Umbilical cord (tissue), 2 donors: ENCODE data around the gene SYNJ2. TPM values are rescaled to one million over a fixed set of nuclear protein-coding genes. Genes with fewer than 3 reads are reported as not detected.

Experiments
- DNase-seq: peaks from one replicate; pipeline ENCODE4 v3.0.0-alpha.2; 2015; ENCODE audit warnings: low spot score
- total RNA-seq: library from RNA; depleted of rRNA; stranded (reverse); fragments of >200 nt; gene quantifications from one replicate; pipeline ENCODE4 v1.2.3, GENCODE V29; 2014; ENCODE audit warnings: low replicate concordance; ENCODE audit not compliant: insufficient read depth

Gene SYNJ2
- total RNA-seq, 1 donor from 2014 or later = 12.3 TPM

DNA sequence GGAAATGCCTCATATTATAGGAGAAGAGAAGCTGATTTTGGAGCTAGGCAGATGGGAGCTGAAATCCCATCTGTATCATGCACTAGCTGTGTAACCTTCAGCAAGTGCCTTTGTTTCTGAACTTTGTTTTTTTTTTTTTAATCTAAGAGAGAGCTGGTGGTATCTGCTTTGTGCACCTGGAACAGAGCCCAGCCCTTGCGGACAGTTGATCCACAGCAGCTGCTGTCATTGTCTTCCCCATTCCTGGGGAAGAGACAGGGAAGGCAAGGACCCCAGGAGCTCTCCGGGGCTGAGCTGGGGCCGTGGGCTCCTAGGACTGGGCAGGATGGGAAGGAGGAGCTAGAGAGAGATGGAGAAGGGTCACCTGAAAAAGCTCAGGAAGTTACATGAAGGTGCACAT, 92.1 kb downstream of the SYNJ2 start:
- no peak for DNase-seq

DNA sequence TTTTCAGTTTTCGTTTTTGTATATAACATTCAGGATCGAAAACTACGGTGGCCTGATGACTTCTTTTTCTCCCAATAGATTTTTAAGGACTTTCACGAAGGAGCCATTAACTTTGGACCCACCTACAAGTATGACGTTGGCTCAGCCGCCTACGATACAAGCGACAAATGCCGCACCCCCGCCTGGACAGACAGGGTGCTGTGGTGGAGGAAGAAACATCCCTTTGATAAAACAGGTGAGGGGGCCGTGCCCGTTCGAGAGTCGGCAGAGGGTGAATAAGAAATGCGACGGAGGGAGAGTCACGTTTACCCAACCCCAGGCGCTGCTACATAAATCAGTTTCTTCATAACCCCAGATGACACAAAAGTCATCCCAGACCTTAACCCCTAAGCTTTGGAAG, 94.9 kb downstream of the SYNJ2 start:
- DNase-seq = no peak

DNA sequence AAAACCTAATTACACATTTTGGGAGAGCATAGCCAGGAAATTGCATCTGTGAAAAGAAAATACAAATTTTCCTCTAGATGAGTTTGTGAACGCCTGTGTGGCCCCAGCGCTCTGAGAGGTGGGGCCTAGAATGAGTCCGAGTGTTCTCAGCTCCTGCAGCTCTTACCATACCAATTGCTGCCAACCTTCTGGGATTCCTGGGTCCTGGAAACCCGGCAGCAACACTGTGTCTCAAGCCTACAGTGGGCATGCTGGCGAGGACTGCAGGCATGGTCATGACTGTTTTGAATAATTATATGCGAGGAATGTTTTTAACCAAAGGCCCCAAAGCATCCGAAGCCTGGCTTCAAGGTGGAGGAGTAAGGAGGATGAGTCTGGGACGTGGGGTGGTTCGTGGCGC, 96.0 kb downstream of the SYNJ2 start:
- DNase-seq = no peak

DNA sequence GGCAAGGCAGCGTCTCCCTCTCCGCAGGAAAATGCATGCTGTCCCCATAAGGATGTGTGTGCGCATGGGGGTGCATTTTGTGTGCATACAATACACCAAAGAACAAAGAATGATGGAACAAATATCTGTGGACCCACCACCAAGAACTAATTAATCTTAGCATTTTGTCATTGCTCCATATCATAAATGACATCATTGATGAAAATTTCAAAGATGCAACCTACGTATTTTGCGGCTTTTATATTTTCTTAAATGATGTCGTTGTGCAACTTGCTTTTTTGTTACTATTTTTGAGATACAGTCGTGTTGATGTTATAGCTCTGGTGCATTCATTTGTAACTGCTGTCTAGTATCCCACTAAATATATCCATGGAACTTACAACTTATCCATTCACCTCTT, 96.7 kb downstream of the SYNJ2 start:
- no peak for DNase-seq

DNA sequence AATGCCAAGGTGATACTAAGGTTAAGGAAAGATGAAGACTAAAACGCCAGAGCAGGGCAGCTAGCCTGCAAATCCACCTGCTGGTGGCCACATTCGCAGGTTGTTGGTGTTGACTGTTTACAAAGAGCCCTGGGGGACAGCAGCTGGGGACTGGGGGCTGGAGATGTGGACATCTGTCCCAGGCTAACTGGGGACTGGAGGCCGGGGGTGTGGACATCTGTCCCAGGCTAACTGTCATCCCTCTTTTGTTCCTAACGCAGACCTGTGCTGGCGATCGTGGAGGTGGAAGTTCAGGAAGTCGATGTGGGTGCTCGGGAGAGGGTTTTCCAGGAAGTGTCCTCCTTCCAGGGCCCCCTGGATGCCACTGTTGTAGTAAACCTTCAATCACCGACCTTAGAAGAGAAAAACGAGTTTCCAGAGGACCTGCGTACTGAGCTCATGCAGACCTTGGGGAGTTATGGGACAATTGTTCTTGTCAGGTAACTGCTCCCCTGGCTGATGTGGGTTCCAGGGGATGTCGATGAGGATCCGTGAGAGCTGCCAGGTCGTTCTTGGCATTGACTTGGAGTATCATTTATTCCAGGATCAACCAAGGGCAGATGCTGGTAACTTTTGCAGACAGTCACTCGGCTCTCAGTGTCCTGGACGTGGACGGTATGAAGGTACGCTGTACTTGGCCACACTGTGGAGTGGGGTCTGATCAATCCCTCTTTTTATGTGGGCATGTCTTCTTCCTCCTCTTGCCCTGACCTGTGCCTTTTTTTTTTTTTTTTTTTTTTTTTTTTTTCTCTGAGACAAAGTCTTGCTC, 99.4 kb downstream of the SYNJ2 start:
- DNase-seq = no peak

DNA sequence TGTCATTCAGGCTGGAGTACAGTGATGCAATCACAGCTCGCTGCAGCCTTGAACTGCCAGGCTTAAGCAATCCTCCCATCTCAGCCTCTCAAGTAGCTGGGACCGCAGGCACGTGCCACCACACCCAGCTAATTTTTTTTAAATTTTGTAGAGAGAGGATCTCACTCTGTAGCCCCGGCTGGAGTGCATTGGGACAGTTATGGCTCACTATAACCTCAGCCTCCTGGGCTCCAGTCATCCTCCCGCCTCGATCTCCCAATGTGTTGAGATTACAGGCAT, 99.9 kb downstream of the SYNJ2 start:
- DNase-seq = no peak

DNA sequence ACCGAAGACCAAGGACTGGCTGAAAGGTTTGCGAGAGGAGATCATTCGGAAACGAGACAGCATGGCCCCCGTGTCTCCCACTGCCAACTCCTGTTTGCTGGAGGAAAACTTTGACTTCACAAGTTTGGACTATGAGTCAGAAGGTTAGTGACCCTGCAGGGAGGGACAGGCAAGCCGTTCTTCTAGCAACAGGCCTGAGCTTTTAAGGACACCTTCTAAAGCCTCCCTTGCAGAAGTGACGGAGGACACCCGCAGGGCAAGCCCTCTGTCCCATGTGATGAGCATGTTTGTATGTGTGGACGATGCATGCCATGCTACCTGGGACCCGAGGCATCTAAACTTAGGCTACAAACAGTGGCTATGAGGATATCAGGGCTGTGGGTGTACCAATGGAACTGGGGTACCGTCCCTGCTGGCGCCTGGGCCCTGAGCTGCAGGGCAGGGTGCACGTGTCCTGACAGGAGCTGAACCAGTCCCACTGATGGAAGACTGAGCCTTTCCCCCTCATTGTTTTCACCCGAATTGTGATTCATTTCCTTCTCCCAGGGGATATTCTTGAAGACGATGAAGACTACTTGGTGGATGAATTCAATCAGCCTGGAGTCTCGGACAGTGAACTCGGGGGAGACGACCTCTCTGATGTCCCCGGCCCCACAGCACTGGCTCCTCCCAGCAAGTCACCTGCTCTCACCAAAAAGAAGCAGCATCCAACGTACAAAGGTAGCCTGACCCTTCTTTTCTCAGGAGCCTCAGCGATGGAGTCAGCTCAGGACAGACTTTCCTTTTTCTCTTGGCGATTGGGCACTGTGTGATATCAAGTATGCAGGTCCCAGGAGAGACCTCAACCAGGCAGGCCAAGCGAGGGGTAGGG, 102.0 kb downstream of the SYNJ2 start:
- no peak for DNase-seq

DNA sequence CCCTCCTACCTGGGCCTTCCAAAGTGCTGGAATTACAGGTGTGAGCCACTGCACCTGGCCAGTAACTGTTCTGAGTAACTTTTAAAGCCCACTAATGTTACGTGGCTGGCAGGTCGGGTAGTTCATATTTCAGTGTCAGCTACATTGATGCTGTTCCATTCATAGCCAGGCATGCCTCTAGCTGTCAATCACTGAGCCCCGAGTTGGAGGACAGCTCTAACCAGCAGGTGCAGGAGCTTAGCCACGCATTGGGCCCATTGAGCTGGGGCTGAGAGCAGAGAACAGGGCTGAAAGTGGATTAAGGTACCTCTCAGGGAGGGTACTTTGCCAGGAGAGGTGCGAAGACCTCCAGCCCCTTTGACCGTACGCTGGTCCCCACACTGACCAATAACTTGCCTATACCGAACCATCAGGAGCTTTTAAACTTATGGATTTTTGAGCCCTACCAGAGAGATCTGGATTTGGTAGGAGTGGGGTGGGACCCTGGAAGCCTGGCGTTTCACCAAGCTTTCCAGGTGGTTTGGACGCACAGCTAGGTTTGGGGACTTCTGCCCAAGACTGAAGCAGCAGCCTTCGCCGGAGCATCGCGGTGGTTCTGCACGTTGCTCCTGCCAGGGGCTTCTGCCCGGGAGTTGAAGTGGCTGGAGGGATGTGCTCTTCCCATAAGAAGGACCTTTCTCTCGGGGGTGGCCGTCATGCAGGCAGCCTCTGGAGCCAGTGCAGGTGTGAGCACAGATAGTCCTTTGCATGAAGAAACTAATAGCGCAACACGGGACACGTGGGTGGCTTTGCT, 103.8 kb downstream of the SYNJ2 start:
- no peak for DNase-seq

DNA sequence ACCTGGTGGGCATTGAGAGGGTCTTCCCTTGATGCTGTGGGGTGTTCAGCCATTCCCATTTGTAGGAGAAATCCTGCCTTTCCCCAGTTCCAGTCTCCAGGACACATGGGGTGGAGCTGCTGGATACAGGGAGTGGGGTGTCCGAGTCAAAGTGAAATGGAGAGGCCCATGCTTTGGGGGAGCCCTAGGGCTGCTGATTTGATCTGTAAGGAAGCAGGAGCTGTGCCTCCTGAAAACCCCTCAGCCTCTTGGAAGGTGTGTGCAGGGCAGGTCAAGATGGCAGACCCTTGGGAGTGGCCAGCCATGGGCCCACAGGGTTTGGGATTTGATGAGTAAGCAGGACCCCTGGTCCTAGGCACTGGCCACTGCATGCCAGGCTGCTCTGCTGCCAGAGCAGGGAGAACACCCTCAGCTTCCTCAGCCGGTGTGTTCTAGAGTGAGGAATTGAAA, 104.4 kb downstream of the SYNJ2 start:
- DNase-seq = no peak

DNA sequence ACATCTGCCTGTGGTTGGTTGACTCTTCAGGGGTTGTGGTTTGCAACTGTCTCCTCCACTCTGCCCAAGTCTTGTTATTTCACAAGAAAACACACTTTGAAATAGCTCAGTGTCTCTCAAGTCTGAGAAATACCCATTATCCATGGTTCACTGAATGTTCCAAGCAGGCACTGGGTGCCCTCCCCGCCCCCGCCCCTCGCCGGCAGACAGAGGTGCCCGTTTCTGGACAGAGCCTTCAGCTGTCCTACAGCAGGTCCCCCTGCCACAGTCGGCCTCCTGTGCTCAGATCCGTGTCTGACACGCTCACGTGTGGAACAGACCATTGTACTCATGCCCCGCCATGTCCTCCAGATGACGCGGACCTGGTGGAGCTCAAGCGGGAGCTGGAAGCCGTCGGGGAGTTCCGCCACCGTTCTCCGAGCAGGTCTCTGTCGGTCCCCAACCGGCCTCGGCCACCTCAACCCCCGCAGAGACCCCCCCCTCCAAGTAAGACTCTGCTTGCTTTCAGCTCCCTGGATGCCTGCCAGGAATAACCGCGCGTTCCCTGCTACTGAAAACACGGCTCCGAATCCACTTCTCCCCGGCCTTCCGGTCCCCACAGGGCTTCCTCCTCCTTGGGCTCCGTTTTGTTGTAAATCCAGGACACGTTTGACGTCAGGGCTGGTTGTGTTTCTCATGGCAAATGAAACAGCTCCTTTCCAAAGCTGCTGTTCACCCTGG, 105.0 kb downstream of the SYNJ2 start:
- no peak for DNase-seq

DNA sequence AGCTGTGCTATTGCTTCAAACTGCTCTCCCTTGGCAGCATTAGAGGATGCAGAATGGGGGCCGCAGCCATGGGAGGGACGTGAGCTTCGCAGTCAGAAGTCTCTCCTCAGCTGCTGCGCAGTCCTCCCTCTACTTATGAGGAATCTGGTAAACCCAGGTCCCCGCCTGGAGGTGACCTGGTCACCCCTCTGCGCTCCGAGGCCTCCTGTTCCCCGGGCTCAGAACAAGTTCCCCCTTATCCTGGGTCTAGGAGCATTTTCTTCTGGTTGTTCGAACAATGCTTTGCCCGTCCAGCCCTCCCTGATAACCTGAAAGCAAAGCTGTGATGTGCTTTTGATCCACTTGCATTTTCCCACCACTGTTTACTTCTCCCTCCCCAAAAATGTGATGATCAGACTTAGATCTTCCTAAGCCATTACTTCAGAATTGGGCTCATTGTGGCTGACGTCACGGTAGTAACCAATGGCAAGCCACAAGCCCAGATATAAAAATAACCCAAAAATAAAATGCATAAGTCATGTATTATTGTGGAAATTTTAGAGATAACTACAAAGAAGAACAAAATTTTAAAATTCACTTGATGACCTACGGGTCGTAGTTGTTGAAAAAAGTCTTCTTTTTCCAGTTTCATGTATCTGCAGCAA, 105.7 kb downstream of the SYNJ2 start:
- no peak for DNase-seq

DNA sequence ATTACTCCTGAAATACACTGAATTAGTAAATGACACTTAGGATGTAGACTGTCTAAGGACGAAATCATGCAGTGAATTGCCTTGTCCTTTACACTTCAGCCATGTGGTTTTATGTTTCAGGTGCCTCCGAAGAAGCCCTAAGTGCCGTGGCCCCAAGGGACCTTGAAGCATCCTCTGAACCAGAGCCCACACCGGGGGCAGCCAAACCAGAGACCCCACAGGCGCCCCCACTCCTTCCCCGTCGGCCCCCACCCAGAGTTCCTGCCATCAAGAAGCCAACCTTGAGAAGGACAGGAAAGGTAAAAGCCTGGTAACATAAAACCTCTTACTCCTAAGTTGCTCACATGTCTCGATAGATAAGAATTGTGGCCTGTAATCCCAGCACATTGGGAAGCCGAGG, 111.1 kb downstream of the SYNJ2 start:
- no peak for DNase-seq

DNA sequence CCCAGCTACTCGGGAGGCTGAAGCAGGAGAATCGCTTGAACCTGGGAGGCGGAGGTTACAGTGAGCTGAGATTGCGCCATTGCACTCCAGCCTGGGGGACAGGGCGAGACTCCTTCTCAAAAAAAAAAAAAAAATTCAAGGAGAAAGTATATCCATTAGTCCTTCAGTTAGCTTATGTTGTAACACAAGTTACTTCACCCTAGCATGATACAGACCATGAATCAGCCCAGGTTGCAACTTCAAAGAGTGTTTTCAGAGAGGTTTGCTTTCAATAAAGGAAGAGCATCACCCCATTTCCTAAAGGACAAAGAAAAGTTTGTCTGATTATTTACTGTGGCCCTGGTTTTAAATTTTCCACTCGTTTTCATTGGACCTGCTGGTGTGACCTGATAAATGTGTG, 113.4 kb downstream of the SYNJ2 start:
- no peak for DNase-seq

DNA sequence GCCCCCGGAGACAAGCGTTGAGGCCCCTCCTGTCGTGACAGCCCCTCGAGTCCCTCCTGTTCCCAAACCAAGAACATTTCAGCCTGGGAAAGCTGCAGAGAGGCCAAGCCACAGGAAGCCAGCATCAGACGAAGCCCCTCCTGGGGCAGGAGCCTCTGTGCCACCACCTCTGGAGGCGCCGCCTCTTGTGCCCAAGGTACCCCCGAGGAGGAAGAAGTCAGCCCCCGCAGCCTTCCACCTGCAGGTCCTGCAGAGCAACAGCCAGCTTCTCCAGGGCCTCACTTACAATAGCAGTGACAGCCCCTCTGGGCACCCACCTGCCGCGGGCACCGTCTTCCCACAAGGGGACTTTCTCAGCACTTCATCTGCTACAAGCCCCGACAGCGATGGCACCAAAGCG, 114.0 kb downstream of the SYNJ2 start:
- DNase-seq = no peak

DNA sequence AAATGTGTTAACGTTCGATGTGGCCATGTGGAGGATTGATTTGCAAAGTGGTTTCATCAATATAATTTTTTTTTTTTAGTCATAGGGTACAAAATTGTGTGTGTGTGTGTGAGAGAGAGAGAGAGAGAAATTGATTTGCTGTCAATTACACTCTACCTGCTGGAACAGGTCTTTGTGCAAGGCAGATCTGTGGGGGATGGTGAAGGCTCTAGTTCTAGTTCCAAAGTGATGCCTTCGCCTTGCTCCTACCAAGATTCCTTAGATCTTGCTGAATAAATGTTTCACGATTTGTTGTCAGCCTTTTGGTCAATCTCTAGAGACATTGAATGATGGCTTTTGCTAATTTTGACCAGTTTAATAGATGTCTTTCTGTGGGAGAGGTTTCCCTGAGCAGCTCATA, 121.6 kb downstream of the SYNJ2 start:
- DNase-seq = no peak

DNA sequence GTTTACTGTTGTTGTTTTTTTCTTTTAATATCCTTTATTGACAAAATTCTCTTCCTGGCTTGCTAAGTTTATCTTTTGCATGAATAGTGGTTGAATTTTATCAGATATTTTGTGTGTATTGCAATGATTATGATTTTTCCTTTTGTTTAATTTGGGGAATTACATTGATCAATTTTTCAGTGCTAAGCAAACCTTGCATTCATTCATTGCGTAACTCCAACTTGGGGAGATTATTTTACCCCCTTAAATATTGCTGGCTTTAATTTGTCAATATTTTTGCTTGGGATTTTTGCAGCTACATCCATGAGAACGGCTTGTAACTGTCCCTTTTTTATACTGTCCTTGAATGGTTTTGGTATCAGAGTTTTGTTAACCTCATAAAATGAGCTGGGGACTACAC, 123.0 kb downstream of the SYNJ2 start:
- DNase-seq = no peak

DNA sequence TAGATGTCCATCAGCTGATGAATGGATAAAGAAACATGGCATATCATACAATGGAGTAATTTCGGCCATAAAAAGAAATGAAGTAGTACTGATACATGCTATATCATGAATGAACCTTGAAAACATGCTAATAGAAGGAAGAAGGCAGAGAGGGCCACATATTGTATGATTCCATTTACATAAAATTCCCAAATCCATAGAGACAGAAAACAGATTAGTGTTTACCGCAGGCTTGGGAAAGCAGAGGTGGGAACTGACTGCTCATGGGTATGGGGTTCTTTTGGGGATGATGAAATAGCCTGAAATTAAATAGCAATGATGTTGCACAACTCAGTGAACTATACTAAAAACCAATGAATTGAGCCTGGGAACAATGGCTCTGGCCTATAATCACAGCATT, 128.1 kb downstream of the SYNJ2 start:
- no peak for DNase-seq

DNA sequence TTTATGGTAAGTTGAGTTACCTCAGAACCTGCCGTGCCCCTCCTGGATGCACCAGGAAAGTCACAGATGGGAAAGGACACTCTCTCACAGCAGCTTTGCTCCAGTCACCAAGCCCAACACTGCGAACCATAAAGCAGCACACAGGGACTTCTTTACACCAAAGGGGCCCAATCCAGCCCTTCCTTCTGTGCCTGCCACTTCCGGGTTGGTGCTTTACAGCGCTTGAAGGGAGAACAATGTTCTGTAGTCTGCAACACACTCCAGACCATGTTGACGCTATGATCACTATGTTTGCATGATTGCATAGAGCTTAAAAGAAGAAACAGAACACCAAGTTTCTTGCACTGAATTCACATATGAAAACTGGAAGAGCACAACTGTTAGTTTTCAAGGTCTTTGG, 129.3 kb downstream of the SYNJ2 start:
- no peak for DNase-seq

DNA sequence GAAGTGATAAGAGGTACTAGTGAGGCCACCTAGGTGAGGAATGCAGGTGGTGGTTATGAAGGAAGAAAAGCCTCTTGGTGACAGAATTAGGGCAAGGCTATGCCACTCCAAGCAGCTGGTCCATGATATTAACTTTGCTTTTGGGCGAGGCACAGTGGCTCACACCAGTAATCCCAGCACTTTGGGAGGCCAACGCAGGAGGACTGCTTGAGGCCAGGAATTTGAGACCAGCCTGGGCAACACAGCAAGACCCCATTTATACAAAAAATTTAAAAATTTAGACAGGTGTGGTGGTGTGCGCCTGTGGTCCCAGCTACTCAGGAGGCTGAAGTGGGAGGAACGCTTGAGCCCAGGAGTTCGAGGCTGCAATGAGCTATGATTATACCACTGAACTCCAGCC, 130.3 kb downstream of the SYNJ2 start:
- no peak for DNase-seq

DNA sequence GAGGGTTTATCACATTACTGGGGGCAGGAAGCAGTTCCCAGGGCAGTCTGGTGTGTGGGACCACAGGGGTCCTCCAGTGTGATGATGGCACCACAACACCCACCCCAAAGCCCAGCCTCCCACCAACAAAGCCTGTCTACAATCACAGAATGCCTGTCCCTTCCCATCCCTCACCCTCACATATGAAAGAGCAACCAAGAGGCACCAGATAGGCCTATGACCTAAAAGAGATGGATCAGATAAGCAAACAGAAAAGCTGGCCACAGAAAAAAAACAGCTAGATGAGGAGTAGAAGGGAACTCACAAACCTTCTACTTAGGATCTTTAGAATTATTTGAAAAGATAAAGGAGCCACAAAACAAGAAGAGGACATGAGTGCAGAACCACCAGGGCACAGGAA, 132.1 kb downstream of the SYNJ2 start:
- DNase-seq = no peak

DNA sequence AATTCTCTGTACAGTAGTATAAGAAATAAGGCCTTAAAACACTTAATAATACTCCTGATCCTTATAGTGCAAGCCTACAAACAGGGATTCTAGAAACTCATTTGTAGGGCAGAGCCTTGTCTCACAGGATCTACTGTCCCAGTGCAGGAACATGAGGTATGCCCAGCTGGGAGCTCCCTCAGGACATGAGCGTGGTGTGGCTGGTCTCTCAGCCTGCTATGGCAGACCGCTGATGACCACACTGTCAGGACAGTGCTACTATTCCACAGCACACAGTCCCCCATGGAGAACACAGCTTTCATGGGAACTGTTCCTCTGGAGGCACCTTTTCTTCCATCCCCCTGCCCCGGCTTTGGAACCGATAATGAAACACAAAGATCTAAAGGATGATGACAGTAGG, 133.4 kb downstream of the SYNJ2 start:
- no peak for DNase-seq
